Astrocyte of the spinal cord (primary cell): ENCODE data around the gene KCNJ6.

Source experiments
- DNase-seq: peaks from one replicate; pipeline ENCODE4 v3.0.0; 2011; ENCODE audit warnings: low read depth, low spot score
- H3K4me3 ChIP-seq: 2 replicates; pipeline ENCODE4 v1.5.1; 2011; ENCODE audit warnings: low read depth, mild to moderate bottlenecking, low read length, moderate library complexity
- in situ Hi-C: cut with HindIII; loops from 2 replicates; pipeline ENCODE4 v1.10.0; 2017; ENCODE audit warnings: low sequenced_read_pairs
- TF ChIP-seq, protein P1 (sequence below): IDR thresholded peaks from 2 replicates; pipeline ENCODE4 v1.5.1; 2012; ENCODE audit warnings: low read depth, mild to moderate bottlenecking, low read length, inconsistent platforms

Gene KCNJ6

DNA sequence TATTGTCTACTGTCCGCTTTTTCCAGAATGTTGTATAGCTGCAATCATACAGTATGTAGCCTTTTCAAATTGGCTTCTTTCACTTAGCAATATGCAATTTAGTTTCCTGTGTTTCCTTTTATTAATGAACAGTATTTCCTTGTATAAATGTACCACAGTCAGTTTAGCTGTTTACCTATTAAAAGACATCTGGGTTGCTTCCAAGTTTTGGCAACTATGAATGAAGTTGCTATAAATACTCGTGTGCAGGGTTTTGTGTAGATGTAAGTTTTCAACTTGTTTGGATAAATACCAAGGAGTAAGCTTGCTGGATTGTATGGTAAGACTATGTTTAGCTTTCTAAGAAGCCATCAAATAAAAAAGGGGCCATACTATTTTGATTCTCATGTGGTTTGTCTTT, 24.4 kb upstream of the KCNJ6 start:
- TF ChIP-seq, protein P1, sequence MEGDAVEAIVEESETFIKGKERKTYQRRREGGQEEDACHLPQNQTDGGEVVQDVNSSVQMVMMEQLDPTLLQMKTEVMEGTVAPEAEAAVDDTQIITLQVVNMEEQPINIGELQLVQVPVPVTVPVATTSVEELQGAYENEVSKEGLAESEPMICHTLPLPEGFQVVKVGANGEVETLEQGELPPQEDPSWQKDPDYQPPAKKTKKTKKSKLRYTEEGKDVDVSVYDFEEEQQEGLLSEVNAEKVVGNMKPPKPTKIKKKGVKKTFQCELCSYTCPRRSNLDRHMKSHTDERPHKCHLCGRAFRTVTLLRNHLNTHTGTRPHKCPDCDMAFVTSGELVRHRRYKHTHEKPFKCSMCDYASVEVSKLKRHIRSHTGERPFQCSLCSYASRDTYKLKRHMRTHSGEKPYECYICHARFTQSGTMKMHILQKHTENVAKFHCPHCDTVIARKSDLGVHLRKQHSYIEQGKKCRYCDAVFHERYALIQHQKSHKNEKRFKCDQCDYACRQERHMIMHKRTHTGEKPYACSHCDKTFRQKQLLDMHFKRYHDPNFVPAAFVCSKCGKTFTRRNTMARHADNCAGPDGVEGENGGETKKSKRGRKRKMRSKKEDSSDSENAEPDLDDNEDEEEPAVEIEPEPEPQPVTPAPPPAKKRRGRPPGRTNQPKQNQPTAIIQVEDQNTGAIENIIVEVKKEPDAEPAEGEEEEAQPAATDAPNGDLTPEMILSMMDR, result no peak
- no peak for DNase-seq
- in situ Hi-C loops, result no loop called here
- no peak overlapping the region for H3K4me3 ChIP-seq

GRCh38 chr21:37939838-37940237, 23.6 kb upstream of the KCNJ6 start:
- TF ChIP-seq, protein P1, result no peak
- in situ Hi-C loops, result no loop called here
- no peak for DNase-seq
- H3K4me3 ChIP-seq, result no peak overlapping the region

DNA sequence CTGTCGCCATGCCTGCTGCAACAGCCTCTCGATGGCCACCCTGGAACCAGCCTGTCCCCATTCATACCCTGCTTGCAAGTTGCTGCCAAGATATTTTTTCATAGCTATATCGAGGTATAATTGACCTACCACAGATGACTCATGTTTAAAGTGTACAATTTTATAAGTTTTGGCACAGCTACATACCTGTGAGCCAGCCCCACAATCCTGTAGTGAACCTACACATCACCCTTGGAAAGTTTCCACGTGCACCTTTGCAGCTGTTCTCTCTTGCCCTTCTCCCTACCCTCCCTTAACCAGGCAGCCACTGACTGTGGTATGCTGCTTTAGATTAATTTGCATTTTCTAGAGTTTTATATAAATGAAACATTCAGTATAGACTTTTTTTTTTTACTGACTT, 23.0 kb upstream of the KCNJ6 start:
- DNase-seq, result no peak
- no peak overlapping the region for H3K4me3 ChIP-seq
- TF ChIP-seq, protein P1, result no peak
- in situ Hi-C loops, result no loop called here

DNA sequence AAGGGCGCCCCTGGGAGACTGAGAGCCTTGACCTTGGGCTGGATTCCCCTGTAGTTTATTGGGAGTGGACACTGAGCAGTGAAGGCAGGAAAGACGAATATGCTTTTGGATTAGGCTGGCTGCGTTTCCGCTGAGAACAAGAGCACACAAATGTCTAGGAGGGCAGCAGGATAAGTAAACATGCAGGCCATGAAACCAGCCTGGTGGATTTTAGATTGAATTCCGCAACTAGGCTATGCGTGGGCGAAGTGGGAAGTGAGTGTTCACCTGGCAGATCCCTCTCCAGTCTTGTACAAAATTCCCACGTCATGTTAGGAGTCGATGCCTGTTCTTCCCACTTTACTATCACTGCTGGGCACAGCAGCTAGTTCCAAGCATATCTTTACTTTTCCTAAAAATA, 21.4 kb upstream of the KCNJ6 start:
- no peak for DNase-seq
- TF ChIP-seq, protein P1, result no peak
- H3K4me3 ChIP-seq, result no peak overlapping the region
- in situ Hi-C loops, result no loop called here

- in situ Hi-C loops, result no loop called here
- no peak for DNase-seq
- TF ChIP-seq, protein P1, result no peak
- no peak overlapping the region for H3K4me3 ChIP-seq
Observed at GRCh38 chr21:37936010-37936785, 19.9 kb upstream of the KCNJ6 start.

DNA sequence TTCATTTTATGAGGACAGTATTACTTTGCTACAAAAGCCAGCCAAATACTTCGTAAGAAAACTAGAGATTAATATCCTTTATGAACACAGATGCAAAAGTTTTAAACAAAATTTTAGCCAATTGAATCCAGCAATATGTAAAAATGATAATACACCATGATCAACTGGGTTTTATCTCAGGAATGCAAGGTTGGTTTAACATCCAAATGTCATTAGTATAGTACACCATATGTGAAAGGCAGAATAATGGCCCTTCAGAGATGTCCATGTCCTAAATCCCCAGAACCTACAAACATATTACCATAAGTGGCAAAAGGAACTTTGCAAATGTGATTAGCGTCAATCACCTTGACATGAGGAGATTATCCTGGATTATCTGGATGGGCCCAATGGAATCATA, 16.7 kb upstream of the KCNJ6 start:
- in situ Hi-C loops, result no loop called here
- H3K4me3 ChIP-seq, result no peak overlapping the region
- TF ChIP-seq, protein P1, result no peak
- DNase-seq, result no peak
